NOMO-1 treated with dmso at 0.1 percent for 144 hours (cell line): ENCODE results near the gene HHIP.

Experiments
- DNase-seq: peaks from one replicate; lab custom pipeline; 2025; ENCODE audit not compliant: unreplicated experiment; lab: John Stamatoyannopoulos, UW

HHIP gene

DNA sequence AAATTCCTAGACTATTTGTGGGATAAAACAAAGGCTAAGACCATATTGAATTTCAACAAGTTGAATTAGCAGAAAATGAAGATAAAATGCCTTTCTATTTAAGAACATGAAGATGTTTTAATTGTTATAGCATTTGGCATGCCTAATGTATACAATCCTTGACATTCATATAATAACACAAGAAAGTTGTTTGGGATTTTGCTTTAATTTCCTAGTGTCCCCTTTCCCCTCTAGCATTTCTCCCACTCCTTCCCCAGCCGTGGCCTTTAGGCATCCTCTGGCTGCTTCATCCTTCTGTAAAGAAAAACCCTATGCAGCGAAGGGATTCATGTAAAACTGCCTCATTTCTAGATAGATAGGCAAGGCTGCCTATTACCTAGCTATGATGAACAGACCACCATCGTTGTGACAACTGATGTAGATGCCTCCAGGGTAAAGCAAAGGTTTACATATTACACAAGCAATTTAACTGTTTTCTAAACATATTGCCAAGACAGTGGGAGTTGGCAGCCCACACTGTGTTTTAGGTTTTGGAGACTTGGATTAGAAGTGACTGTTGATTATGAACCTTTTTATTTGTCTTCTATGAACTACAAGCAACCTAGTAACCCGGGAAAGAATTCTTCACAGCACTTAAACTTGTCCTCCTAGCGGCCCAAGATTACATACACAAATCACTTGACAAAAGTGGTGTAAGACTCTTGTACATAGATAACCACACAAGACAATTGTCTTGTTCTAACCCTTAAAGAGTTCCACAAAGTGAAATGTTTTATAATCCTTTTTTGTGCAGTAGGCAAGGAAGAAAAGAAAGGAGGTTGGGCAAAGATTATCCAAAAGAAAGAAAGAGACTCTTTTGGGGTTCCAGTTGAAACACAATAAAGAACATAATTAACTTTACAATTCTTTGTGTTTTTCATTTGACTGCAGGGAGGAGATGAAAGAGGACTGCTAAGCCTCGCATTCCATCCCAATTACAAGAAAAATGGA lies 59.9 kb downstream of the HHIP start:
- DNase-seq, result no peak

DNA sequence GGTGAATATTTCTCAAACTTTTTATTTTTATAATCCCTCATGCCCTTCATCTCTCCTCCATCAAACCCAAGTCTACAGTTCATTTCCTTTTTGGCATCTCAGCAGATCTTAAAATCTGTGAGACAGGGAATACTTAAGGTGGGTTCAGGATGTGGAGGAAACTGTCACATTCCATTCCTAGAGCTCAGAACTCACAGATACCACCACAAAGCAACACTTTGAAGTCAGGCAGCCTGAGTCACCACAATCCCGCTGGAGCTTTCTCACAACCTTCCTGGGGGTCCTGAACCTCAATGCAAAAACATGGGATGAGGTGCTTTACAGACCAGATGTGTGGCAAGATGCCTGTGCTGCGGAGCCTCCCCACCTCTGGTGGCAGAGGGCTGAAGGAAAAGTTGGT lies 63.2 kb downstream of the HHIP start:
- no peak for DNase-seq

DNA sequence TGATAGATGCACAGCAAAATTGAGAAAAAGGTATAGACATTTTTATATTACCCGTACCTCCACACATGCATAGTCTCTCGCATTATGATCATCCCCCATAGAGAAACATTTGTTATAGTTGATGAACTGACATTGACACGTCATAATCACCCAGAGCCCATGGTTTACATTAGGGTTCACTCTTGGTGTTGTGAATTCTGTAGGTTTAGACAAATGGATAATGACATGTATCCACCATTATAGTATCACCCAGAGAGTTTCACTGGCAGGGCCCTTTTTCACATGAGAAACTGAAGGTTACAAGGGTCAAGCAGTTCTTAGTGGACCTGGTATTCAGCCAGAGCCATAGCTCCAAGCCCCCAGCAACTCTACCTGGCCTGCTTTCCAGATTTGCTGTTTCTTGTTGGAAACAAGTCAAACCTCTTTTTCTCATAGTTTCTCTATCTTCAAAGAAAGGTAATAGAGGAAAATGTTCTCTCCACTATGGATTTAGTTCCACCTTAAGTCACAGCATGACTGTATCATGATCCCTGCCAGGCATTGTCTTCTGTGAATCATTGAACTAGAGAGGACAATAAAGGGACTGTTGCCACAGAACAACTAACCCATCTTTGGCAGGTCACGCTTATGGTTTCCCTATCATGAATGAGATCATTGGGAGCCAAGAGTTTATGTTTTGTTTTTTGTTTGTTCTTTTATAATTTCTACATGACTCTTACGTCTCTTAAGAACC lies 64.0 kb downstream of the HHIP start:
- DNase-seq, result no peak

DNA sequence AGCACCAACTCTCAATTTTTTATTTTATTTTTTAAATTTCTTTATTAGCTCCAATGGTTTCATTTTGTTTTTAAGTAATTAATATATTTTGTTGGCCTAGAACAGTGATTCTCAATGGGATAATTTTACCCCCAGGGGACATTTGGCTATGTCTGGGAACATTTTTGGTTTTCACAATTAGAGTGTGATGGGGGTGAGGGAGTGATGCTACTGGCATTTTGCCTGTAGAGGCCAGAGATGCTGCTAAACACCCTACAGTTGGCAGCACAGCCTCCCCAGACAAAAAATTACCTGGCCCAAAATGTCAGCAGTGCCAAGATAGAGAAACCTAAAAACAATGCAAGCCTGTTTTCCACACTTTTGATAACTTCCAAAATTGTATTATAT lies 64.6 kb downstream of the HHIP start:
- DNase-seq, result no peak

DNA sequence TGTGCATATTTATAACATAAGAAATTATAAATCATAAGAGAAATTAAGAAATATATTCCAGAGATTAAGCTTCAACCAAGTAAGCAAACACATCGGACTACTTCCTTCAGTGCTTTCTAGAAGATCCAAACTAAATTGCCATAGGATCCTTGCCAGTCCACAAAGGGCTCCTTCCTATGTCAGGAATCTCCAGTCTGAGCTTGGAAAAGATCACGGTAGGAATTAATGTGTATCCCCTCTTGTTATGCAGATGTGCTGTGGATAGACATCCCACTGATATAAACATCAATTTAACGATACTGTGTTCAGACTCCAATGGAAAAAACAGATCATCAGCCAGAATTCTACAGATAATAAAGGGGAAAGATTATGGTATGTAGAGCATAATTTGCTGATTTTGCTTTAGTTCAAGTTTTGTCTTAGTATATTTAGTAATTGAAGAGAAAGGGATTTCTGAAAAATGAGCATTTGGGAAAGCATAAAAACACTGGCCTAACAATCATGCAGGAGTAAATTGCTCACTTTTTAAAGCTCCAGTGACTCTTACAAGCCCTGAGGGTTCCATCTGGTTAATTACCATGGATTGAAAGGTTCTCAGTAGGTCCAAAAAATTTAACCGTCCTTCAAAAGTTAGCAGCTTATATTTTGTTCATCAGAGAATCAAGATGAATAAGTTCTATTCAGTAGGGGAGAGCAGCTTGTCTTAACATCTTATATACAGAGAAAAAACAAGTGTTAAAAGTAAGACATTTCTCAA lies 65.9 kb downstream of the HHIP start:
- DNase-seq, result no peak

DNA sequence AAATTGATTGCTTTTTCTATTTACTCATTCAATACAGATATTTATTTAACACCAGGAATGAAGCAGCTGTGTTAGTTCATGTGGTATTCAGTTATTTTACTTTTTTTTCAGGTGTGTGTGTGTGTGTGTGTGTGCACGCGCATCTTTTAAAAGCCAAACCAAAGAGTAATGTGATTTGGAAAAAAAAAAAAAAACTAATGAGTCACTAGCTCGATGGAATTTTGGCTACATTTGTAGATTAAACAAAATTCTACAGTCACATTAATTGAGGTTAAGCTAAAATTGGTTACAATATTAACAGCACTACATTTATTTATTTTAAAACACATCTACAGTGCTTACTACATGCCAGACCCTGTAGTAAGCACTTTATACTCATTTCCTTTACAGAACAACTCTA lies 66.8 kb downstream of the HHIP start:
- DNase-seq, result no peak

DNA sequence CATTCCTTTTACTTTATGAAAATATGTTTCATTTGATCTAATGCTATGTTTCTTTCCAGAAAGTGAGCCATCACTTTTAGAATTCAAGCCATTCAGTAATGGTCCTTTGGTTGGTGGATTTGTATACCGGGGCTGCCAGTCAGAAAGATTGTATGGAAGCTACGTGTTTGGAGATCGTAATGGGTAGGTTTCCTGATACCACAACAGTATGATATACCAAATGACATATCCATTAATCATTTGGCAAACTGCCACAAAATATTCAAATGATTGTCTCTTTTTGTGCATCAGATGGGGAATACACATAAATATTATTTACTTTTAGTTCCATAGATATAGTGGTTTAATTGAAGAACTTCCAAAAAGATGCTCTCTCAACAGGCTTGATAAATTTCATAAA lies 68.2 kb downstream of the HHIP start:
- DNase-seq, result no peak

DNA sequence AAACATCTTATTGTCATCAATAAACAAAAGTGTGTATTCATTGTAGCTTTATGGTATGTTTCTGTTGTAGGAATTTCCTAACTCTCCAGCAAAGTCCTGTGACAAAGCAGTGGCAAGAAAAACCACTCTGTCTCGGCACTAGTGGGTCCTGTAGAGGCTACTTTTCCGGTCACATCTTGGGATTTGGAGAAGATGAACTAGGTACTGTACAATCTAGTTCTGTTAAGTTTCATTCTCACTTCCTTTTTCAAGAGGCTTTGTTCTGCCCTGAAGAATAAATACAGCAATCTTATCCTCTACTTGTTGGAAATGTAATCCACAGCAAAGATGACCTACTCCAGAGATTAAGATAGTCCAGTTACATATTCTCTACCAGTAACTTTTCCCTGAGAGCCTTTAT lies 69.3 kb downstream of the HHIP start:
- DNase-seq, result no peak

DNA sequence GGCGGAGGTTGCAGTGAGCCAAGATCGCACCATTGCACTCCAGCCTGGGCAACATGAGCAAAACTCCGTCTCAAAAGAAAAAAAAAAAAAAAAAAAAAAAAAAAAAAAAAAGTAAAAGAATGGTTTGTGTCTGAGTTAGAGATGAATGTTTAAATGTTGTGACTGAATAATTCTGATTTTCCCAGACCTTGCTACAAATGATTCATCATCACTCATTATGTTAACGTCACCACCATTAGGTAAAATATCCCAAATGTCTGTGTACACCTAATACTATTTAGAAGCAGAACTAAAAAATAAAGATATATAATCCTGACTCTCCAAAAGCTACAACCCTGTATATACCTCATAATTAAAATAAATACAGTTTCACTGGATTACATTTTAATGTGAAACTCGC lies 70.8 kb downstream of the HHIP start:
- no peak for DNase-seq

DNA sequence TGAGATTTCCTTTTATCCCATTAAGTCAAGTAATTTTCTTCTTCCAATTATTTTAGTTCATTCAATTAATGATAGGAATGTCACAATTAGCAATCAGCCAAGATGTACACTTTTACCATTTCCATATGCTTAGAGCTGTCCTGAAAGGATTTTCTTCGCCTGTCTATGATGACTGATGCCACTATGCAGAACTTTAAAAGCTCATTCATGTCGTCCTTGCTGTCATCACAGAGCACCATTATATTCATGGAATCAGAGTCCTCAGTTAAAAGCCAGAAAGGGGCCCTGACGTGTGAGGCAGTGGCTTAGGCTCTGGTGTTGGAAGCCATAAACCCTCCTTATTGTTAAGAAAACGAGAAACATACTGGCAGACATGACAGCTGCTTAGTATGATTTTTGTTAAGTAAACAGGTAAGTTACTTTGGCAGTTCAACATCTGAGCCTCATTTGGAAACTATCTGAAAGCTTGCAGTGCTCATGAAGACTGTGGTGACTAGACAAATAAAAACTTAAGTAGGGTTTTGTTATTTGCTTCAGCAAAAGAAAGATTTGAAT lies 73.1 kb downstream of the HHIP start:
- DNase-seq, result no peak

DNA sequence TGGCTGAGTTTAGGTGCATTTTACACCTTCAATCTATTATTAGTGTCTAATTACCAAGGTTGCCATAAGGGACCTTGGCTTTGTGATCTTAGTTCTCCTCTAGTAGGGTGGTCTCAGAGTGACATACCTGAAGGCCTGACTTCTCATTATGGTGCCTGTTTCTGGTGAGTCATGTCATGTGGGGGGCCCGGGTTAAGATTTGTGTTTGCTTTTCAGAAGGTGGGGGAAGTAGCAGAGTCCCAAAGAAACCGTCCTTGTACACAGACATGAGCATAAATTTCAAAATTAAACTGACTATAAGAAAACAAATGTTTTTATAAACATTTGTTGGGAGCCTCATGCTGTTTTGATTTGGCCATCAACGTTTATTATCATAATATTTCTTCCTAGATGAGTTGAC lies 74.5 kb downstream of the HHIP start:
- DNase-seq, result no peak

DNA sequence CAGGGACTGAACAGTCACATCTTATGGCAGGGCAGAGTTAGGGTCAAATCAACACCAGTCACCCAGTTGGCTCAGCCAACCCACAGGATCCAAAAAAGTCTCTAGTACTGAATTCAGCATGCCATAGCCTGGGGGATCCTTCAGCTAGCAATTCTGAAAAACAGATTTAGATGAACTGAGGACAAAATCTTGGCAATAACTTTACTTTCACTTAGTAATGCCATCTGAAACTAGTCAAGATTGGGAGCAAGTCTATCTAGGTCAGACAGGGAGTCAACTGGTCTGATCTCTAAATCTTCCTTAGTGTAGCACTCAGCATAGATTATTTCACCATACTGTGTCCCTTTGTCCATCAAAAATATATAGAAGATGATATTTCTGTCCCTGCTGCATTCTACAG lies 76.0 kb downstream of the HHIP start:
- DNase-seq, result no peak

DNA sequence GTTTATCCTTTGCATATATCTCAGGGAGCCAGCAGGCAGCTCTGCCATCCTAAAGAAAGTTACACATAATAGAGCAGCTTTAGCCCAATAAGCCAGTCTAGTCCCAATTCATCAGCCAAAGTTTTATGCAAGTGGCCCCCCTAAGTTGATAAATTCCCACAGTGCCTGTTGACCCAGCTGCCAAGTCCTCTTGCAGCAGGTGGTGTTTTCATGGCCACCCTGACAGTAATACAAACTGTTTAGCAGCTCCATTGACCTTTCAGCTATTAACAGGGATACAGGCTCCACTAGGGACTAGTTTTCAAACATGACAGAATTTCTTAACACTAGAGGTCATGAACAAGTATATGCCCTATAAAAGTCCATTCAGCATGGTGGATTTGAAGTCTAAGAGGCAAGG lies 77.5 kb downstream of the HHIP start:
- no peak for DNase-seq

DNA sequence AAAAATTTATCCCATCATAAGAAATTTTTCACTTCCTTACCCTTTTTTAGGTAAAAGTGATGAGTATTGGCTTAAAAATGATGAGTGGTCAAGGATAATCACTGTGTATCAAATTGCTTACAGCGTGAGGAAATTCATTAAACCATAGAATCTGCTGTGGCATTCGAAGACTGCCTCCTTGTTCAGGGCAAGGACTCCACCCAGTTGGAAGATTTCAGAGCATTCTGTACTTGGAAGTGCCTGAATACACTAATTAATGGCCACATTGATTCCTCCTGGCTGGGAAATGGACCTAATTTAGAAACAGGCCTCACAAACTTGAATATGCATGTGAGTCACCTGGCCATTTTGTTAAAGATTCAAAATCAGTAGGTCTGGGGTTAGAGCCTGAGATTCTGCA lies 83.2 kb downstream of the HHIP start:
- no peak for DNase-seq

DNA sequence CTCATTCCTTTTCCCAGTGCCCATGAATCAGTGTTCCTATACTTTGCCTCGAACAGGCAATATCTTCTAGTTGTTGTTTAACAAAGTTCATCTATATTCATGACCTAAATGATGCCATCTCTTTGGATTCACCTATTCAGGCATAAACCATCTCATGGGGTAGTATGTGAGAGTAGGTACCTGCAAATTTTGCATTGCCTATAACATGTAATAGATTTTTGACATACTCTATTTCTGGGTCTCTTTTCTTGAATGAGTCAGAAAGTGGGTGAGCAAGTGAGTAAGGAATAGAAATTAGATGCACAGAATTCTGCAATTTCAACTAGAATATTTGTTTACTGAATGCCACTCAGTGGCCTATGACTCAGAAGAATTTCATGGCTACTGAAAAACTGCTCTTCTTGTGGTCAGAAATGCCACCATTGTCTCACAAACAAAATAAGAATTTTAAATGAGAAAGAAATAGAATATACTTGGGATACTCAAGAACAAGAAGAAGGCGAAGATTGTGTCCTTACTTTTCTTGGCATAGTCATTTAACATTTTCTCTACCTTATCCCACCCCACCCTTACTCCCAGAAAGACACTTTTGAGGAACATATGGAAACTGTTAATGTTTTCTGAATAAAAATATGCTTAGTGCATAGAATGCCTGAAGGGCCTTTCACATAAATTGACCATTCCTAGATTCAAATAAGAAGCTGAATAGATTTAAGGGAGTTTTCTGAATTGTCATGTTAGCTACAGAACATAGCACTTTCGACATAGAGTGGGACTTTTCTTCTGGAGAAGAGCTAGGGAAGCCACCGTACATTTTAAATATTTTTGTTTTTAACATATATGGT lies 86.8 kb downstream of the HHIP start:
- no peak for DNase-seq

DNA sequence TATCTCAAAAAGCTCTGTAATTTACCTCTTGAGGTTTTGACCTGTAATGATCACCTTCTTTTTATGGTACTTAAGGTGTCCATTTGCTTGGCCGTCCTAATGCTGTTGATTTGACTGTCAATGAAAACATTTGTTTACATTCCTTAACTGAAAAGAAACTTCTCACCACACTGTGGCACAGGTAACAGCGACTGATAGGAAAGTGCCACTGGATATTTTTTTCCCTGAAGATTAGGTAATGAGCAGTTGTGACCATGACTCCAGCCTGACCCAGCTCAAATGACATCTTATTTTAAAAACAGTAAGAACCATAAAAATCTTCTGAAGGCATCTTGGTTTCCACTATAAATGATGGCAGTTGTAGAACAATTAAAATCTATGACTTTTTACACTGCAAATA lies 87.6 kb downstream of the HHIP start:
- DNase-seq, result no peak

DNA sequence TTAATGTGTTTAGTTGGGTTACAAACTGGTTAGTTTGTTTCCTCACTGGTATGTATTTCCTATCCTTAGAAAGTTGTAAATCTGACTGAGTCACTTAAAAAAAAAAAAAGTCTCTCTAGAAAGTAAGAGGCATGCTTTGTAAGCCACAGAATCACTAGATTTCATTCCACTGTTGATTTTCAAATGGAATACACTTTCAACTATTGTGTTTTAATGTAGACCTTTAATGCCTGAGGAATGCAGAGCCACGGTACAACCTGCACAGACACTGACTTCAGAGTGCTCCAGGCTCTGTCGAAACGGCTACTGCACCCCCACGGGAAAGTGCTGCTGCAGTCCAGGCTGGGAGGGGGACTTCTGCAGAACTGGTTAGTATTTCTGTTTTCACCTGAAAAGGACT lies 88.6 kb downstream of the HHIP start:
- no peak for DNase-seq

DNA sequence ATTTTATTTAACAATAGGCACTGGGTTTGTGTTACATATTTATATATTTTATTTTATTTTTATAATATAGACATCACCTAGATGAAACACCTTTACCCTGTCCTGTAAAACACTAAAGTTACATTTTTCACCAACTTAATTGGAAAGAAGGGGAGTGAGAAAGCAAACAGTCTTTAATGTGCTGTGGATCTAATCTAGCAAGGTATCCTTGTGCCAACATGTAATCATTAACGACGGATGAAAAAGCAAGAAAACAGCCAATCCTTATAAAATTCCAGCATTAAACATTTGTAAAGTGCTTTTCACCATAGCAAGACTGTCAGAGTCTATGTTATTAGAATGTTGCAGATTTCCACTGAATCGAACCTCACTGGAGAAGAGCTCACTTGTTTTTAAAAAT lies 92.7 kb downstream of the HHIP start:
- DNase-seq, result no peak

DNA sequence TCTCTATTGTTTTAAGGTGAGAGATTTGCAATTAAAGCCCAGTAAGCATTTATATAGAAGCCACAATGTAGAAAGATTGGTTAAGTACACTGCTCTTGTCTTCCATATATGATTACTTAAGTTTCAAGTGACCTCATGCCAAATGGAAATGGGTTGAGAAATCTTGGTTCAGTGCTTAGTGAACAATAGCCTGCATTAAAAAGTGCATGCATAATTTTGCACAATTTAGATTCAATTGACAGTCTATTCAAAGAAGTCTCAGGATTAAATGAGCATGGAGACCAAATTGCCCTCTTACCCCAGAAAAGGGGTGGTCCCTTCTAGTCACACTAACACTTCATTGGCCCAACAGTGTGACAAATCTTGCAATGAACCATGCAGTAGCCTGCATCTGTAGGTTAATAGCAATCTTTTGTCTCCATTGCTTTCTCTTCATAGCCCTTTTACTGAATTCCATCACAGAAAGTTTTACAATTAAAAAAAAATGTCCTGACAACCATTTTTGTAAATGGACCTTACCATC lies 93.6 kb downstream of the HHIP start:
- DNase-seq, result no peak

DNA sequence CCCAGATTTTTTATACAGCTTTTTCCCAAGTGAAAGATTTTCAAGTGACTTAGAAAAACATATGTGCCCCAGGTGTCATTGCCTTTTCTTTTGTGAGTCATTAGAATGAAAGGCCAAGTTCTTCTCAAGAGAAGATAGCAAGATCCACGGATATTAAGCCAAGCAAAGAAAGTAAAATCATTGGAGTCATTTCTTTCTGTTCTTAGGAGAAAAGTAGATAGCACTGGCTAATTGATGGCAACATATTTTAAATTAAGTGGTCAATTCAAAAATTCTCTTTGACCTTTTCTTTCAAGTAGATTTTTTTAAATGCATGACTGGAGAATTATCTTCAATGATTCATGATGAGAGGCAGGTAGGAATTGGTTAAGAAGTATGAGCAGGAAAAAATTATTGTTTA lies 94.4 kb downstream of the HHIP start:
- DNase-seq, result no peak
